Activated T-helper 1 cell treated with anti-CD3 and anti-CD28 coated beads, Interleukin-12 subunit alpha, Interleukin-12 subunit beta, Interleukin-2, Interleukin-4 antibody, amounts not matched to agents 30 ng/mL and 10 ng/mL and 1 ng/mL, durations not matched to agents 14 hours and 24 hours and 36 hours (primary cell): ENCODE measurements around the gene AGPAT3. TPM values are rescaled to one million over a fixed set of nuclear protein-coding genes. Genes with fewer than 3 reads are reported as not detected.

Source experiments
- DNase-seq: peaks from one replicate; pipeline ENCODE4 v3.0.0; 2021; ENCODE audit warnings: low spot score
- H3K27ac Mint-ChIP-seq: one replicate; pipeline ENCODE4 v1.8.0; 2021; ENCODE audit warnings: mild to moderate bottlenecking, mixed read lengths
- H3K27me3 Mint-ChIP-seq: one replicate; pipeline ENCODE4 v1.8.0; 2022; ENCODE audit warnings: mild to moderate bottlenecking, moderate library complexity, mixed read lengths; ENCODE audit not compliant: insufficient read depth
- H3K36me3 Mint-ChIP-seq: one replicate; pipeline ENCODE4 v1.8.0; 2021; ENCODE audit warnings: low read depth, mixed read lengths
- H3K4me1 Mint-ChIP-seq: one replicate; pipeline ENCODE4 v1.8.0; 2021; ENCODE audit warnings: low read depth, mixed read lengths
- H3K4me3 Mint-ChIP-seq: one replicate; pipeline ENCODE4 v1.8.0; 2021; ENCODE audit warnings: mild to moderate bottlenecking, moderate library complexity, mixed read lengths
- H3K9me3 Mint-ChIP-seq: one replicate; pipeline ENCODE4 v1.8.0; 2021; ENCODE audit warnings: mixed read lengths
- intact Hi-C: fragments of 100-400 bp; cut with micrococcal nuclease; formaldehyde crosslinking; loops from one replicate; pipeline ENCODE4 v1.15.1; 2024
- total RNA-seq: library from RNA; stranded (reverse); gene quantifications from 2 replicates; pipeline ENCODE4 v1.2.3, GENCODE V29; 2022

AGPAT3 gene
- total RNA-seq, 1 donor from 2014 or later: 127 TPM

DNA sequence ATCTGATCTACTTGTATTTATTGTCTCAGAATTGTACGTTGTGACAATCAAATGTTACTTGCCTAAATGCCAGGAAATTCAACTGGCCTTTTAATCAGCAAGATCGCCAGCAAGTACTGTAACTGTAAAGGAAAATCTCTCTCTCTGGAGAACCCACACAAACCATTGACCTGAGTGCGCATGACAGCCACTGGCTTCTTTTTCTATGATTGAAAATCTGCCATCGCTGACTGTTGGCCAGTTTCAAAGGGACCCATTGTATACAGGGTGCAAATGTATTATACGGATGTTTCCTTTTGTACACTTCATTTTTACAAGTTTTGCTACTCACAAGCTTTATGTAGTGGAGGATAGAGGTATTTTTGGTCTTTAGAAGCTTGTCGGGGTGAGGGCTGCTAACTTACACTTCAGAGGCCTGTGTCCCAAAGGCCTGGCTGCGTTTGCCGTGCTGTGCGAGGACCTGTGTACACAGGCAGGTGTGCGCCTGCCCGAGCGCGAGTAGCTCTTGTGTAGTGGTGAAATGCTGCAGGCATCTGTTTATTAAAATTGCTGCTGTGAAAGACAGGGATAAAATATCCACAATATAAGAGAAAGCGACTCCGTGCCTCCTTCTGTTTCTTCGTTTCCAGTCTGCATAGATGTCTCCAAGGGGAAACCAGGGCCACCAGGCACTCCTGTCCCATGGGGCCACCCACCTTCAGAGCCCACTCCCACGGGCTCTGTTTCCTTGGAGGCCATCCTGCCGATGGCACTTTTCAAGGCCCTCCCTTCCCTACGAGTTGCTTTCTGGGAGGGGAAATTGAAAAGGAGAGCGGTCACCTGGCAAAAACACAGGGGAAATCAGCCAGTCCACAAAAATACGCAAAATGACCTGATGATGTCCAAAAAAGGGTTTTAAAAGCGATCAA is 121.8 kb downstream of the AGPAT3 start:
- peaks cover 11% of the 10 kb centered on the region for H3K36me3 Mint-ChIP-seq
- intact Hi-C loops: no loop called here
- no peak overlapping the region for H3K27ac Mint-ChIP-seq
- no peaks in the 10 kb centered on the region for H3K9me3 Mint-ChIP-seq
- H3K4me1 Mint-ChIP-seq: peaks cover 11% of the 10 kb centered on the region
- DNase-seq: no peak
- peaks cover 3% of the 10 kb centered on the region for H3K27me3 Mint-ChIP-seq
- no peak overlapping the region for H3K4me3 Mint-ChIP-seq

DNA sequence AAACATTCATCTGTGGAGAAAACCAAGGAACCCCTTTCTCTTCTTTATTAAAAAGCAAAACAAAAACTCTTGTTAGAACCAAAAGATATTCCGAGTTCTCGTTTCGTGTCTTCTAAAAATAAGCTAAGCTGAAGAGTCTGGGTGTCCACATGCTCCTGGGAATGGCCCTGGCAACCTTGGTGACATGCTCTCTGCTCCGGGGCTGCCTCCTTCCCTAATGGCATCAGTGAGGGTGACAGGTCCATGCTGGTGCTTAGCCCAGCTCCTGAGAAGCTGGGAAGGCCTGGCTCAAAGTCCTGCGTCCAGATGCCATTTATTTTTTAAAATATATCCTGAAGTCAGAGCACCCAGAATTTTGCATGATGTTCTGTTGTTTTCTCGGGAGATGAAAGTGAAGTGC is 122.5 kb downstream of the AGPAT3 start:
- H3K9me3 Mint-ChIP-seq: no peaks in the 10 kb centered on the region
- no peak overlapping the region for H3K4me3 Mint-ChIP-seq
- peaks cover 11% of the 10 kb centered on the region for H3K4me1 Mint-ChIP-seq
- no peak for DNase-seq
- peaks cover 7% of the 10 kb centered on the region for H3K36me3 Mint-ChIP-seq
- peaks cover 3% of the 10 kb centered on the region for H3K27me3 Mint-ChIP-seq
- intact Hi-C loops: no loop called here
- no peak overlapping the region for H3K27ac Mint-ChIP-seq

DNA sequence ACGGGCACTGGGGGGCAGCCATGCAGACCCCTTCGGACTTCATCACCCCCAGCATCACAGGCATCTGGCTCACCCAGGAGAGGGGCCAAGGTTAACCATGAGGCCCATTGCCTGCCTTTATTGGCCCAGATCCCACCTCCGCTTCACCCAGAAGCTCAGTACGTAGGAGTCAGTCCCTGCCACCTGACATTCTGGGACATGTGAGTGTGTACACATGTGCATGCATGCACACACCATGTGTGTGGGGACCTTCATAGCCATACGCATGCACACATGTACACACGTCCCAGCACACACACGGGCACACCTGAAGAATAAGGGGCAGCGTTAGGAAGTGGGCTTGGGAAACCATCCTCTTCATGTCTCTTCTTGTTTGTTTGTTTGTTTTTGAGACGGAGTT is 123.0 kb downstream of the AGPAT3 start:
- Mint-ChIP-seq H3K4me1 (peaks cover 11% of the 10 kb centered on the region), H3K36me3 (peaks cover 5% of the 10 kb centered on the region), H3K9me3 (no peaks in the 10 kb centered on the region), H3K27ac (no peak overlapping the region), H3K4me3 (no peak overlapping the region), H3K27me3 (peaks cover 3% of the 10 kb centered on the region)
- DNase-seq: no peak
- intact Hi-C loops: no loop called here

DNA sequence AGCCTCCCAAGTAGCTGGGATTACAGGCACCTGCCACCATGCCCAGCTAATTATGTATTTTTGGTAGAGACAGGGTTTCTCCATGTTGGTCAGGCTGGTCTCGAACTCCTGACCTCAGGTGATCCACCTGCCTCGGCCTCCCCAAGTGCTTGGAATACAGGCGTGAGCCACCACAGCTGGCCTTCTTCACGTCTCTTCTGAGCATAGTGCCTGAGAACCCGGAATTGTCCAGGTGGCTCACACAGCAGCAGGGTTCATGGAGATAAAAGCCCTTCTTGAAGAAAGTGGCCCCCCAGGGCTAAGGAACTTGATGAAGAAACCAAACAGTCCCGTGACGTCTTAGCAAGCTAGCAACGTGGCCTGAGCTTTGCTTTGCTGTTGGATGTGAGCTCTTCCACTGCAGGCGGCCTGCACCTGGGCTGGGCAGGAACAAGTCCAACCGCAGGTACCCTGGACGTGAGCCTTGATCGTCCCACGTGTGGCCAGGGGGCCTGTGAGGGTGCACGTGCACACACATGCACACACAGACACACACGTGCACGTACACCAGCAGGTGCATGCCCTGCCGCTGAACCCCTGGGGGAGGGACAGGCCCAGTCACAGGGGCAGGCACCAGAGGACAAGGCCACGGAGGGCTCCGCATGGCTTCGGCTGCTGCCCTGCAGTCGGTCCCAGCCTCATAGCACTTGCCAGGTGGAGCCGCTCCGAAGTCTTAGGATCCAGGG is 123.6 kb downstream of the AGPAT3 start:
- no peaks in the 10 kb centered on the region for H3K9me3 Mint-ChIP-seq
- H3K36me3 Mint-ChIP-seq: peaks cover 4% of the 10 kb centered on the region
- peaks cover 11% of the 10 kb centered on the region for H3K4me1 Mint-ChIP-seq
- no peak for DNase-seq
- H3K27ac Mint-ChIP-seq: no peak overlapping the region
- peaks cover 3% of the 10 kb centered on the region for H3K27me3 Mint-ChIP-seq
- H3K4me3 Mint-ChIP-seq: no peak overlapping the region
- intact Hi-C loops: no loop called here

DNA sequence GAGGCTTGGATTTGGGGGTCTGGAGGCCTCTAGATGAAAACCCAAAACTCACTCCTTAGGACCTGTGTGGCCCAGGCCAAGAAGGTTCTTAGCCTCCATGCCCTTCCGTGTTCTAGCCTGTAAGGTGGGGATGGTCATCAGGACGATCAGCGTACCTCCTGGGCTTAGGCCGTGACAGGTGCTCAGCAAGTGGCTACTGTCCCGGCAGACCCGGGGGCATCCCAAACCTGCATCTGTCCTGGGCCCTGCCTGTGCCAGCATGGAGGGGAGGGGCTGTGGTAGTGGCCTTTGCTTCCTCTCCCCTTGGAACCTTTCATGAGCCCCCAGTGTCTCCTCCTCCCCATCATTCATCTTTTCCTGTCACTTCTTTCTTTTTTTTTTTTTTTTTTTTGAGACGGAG is 124.4 kb downstream of the AGPAT3 start:
- no peaks in the 10 kb centered on the region for H3K9me3 Mint-ChIP-seq
- H3K27ac Mint-ChIP-seq: no peak overlapping the region
- H3K4me1 Mint-ChIP-seq: peaks cover 11% of the 10 kb centered on the region
- no peak overlapping the region for H3K4me3 Mint-ChIP-seq
- H3K36me3 Mint-ChIP-seq: peaks cover 3% of the 10 kb centered on the region
- intact Hi-C loops: no loop called here
- H3K27me3 Mint-ChIP-seq: peaks cover 3% of the 10 kb centered on the region
- DNase-seq: no peak

DNA sequence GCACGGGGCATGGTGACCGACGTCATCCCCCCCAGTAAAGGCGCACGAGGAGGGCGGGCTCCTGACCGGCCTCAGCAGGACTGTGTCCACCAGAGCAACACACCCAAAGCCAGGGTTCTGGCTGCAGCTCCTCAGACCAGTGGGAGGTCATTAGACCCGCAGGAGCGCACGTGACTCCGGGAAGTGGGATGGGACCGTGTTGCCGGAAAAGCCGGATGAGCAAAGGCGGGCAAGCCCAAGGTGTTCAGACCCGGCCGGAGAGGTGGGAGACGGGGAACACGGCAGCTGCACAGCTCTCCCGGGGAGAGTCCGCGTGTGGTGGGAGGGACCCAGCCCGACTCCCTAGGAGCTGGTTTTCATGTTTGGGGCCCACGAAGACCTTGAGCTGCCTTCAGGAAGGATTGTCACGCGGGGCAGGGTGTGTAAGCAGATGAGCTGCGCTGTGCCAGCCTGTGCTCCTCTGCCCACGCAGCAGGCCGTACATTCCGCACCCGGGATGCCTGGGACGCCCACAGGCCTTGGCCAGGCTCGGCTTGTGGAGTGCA is 126.5 kb downstream of the AGPAT3 start:
- Mint-ChIP-seq H3K4me1 (no peaks in the 10 kb centered on the region), H3K27ac (no peak overlapping the region)

DNA sequence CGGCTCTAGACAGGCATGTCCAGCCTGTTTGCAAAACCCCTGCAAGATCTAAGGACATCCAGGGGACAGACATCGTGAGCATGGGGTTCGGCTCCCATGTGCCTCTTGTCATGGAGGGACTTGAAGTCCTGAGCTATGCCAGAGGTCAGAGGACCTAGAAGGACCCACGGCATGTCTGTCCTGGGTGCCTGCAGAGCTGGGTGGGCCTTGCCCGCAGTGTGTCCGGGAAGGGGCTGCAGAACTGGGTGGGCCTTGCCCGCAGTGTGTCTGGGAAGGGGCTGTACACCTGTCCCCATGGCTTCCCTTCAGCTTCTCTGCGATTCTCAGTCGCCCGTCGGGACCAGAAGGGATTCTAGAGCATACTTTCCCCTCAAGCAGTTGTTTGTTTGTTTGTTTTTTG is 127.1 kb downstream of the AGPAT3 start:
- Mint-ChIP-seq H3K27me3 (peaks cover 3% of the 10 kb centered on the region), H3K4me1 (no peaks in the 10 kb centered on the region), H3K9me3 (no peaks in the 10 kb centered on the region), H3K27ac (no peak overlapping the region), H3K36me3 (no peaks in the 10 kb centered on the region), H3K4me3 (no peak overlapping the region)
- DNase-seq: no peak
- intact Hi-C loops: no loop called here

More for the DNA sequence above, 126.5 kb downstream of the AGPAT3 start:
- Mint-ChIP-seq H3K36me3 (no peaks in the 10 kb centered on the region), H3K9me3 (no peaks in the 10 kb centered on the region), H3K4me3 (no peak overlapping the region), H3K27me3 (no peaks in the 10 kb centered on the region)
- intact Hi-C loops: no loop called here
- no peak for DNase-seq

DNA sequence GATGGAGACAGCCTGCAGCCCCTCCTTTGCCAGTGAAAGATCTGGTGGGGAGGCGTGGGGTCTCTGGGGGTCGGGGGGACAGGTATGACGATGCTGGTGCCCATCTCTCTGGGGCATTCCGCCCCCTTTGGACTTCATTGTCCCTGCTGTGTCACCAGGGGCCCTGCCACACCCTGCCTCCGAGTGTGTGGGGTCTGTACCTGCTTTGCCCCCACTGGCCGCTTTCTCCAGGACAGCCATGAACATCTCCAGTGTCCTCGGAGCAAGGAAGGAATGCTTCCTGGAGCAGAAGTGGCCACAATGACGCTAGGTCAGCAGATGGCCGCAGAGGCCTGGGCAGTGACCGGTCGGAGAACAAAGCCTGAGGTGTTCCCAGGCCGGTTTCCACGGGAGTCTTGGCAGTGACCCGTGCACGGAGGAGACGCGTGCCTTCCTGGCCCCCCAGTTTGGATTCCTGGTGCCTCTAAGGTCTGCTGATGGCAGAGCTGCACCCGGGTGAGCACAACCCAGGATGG is 128.5 kb downstream of the AGPAT3 start:
- Mint-ChIP-seq H3K4me1 (no peaks in the 10 kb centered on the region), H3K4me3 (no peak overlapping the region), H3K27me3 (peaks cover 5% of the 10 kb centered on the region), H3K36me3 (no peaks in the 10 kb centered on the region), H3K27ac (no peak overlapping the region), H3K9me3 (no peaks in the 10 kb centered on the region)
- intact Hi-C loops: no loop called here
- DNase-seq: no peak

DNA sequence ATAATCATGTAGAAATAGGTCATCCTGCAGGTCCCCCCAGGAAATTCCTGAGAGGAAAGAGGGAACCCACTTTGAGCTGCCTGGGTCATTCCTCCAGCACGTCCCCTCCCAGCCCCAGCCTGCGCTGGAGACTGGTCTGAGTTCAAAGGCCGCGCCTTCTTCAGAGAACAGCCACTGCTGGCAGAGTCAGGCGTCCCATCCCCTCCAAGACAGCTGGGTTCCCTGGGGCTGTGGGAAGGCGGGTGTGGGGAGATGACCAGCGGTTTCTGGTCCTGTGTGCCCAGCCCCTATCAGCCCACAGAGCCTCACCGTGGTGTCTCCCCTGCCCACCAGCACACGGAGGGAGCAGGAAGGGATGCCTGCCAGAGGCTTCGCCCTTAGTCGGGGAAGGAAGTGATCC is 129.1 kb downstream of the AGPAT3 start:
- DNase-seq: no peak
- H3K4me3 Mint-ChIP-seq: no peak overlapping the region
- H3K4me1 Mint-ChIP-seq: no peaks in the 10 kb centered on the region
- H3K27ac Mint-ChIP-seq: no peak overlapping the region
- H3K9me3 Mint-ChIP-seq: no peaks in the 10 kb centered on the region
- no peaks in the 10 kb centered on the region for H3K36me3 Mint-ChIP-seq
- H3K27me3 Mint-ChIP-seq: peaks cover 5% of the 10 kb centered on the region
- intact Hi-C loops: no loop called here

DNA sequence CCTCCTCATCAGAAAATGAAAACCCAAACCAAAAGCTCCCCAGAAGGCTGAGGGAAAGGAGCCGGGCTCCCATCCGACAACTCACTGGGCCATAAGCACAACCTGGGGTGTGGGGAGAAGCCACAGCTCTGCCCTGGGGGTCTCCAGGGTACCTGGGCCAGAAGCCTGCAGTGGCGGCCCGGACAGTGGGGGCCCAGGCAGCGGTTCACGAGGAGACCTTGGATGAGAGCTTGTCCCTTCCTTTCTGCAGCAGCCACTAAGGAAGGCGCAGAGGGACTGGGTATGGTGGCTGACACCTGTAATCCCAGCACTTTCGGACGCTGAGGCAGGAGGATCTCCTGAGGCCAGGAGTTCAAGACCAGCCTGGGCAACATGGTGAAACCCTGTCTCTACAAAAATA is 129.6 kb downstream of the AGPAT3 start:
- no peak for DNase-seq
- Mint-ChIP-seq H3K27me3 (peaks cover 6% of the 10 kb centered on the region), H3K4me3 (no peak overlapping the region), H3K36me3 (no peaks in the 10 kb centered on the region), H3K27ac (no peak overlapping the region), H3K4me1 (no peaks in the 10 kb centered on the region), H3K9me3 (no peaks in the 10 kb centered on the region)
- intact Hi-C loops: no loop called here

DNA sequence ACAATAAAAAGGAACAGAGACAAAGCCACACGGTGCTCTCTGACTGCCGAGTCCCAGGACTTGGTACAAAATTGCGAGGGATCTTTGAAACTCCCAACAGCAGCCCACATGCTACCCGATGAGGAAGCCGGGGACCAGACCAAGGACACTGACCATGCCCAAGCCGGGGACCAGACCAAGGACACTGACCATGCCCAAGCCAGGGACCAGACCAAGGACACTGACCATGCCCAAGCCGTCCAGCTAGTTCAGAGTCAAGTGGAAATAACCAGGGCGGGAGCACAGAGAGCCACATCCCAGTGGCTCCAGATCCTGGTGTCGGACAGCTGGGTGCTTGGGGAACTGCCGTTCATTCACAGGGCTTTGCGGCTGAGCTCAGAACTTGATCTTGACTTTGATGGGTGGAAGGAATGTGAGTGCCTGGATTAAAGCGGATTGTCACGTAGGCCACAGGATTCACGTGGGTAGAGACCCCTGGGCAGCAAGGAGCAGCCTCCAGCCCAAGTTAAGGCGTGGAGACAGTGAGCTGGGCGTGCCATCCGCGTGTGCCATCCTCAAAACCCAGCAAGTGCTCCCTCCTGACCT is 130.6 kb downstream of the AGPAT3 start:
- intact Hi-C loops: no loop called here
- Mint-ChIP-seq H3K36me3 (no peaks in the 10 kb centered on the region), H3K27ac (no peak overlapping the region), H3K9me3 (no peaks in the 10 kb centered on the region), H3K4me3 (no peak overlapping the region), H3K27me3 (peaks cover 13% of the 10 kb centered on the region), H3K4me1 (no peaks in the 10 kb centered on the region)
- no peak for DNase-seq

DNA sequence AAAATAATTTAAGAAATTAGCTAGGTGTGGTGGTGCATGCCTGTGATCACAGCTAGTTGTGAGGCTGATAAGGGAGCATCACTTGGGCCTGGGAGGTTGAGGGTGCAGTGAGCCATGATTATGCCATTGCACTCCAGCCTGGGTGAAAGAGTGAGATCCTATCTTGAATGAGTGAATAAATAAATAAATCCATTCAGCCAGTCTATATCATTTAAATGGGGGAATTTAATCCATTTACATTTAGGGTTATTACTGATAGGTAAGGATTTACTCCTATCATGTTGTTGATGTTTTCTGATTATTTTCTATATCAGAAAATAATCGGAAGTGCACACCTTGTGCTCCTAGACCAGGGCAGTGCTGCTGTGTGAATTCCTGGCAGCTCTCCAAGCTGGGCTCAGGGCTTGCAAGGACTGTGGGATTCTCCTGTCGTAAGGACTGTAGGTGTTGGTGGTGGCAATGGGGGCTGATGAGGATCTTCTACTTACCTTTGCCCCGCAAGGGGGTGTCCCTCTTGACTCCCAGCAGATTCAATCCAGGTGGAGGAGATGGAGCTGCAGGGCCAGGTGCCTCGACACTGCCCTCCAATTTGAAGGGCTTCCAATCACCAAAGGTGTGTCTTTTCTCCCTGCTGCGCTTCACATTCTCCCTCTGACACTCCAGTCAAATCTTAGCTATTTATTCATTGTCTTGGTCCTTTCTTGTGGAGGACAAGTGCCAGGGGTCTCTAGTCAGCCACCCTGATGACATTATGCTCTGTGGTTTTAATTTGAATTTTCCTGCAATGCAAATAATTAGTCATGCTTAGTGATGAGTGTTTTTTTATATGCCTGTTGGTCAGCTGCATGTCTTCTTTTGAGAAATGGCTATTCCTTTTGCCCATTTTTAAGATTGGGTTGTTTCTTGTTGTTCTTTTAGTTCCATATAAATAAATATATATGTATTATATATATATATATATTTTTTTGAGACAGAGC is 133.0 kb downstream of the AGPAT3 start:
- intact Hi-C loops: no loop called here
- no peak overlapping the region for H3K27ac Mint-ChIP-seq
- no peaks in the 10 kb centered on the region for H3K9me3 Mint-ChIP-seq
- H3K4me1 Mint-ChIP-seq: no peaks in the 10 kb centered on the region
- H3K4me3 Mint-ChIP-seq: no peak overlapping the region
- H3K36me3 Mint-ChIP-seq: no peaks in the 10 kb centered on the region
- no peak for DNase-seq
- H3K27me3 Mint-ChIP-seq: peaks cover 13% of the 10 kb centered on the region
